ENCODE data around the gene SOS1. TPM values are rescaled to one million over a fixed set of nuclear protein-coding genes. Genes with fewer than 3 reads are reported as not detected.

Gene SOS1
- total and polyA plus RNA-seq, 2 donors (not counting 3 experiments of a cell fraction or from before 2014, with no cell fraction given) = 22.2 to 32.5 TPM

DNA sequence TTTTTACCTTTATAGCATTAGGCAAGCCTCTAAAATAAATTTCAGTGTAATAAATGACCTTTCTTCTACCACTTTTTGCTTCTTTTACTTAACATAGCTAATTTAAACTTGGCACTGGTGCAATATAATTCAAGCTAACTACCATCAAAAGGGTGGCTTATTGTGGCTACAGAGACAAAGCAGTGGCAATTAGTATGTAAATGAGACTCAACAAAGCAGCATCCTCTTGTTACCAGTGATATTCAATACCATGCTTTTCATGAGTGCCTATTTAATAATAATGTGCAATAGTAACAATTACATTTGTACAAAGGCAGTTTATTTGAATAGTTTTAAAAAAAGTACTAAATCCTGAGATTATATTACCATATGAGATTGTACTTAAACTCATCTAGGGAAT is 93.4 kb downstream of the SOS1 start:
- no peak overlapping the region for H3K4me2 ChIP-seq (ENCODE audit: insufficient read depth, low read length)

More for the DNA sequence above, 93.4 kb downstream of the SOS1 start:
- TF ChIP-seq FOS (IDR thresholded peaks at IDR 0.05; ENCODE audit: borderline replicate concordance, insufficient read depth, low read length) (no peak), JUN (IDR thresholded peaks at IDR 0.05; ENCODE audit: borderline replicate concordance, insufficient read depth, insufficient read length, low read depth) (no peak), POLR2A (IDR thresholded peaks at IDR 0.05; ENCODE audit: low read depth, low read length) (no peak), POLR2AphosphoS5 (IDR thresholded peaks at IDR 0.05; ENCODE audit: insufficient read depth, low read depth, low read length) (no peak), EZH2 (IDR thresholded peaks at IDR 0.05; ENCODE audit: borderline replicate concordance, low read depth, low read length, severe bottlenecking) (no peak), GATA2 (IDR thresholded peaks at IDR 0.05; ENCODE audit: insufficient read depth, insufficient read length, low read depth, low read length) (no peak), MYC (IDR thresholded peaks at IDR 0.05; ENCODE audit: low read depth, low read length) (no peak)
- TF ChIP-seq, protein P1, sequence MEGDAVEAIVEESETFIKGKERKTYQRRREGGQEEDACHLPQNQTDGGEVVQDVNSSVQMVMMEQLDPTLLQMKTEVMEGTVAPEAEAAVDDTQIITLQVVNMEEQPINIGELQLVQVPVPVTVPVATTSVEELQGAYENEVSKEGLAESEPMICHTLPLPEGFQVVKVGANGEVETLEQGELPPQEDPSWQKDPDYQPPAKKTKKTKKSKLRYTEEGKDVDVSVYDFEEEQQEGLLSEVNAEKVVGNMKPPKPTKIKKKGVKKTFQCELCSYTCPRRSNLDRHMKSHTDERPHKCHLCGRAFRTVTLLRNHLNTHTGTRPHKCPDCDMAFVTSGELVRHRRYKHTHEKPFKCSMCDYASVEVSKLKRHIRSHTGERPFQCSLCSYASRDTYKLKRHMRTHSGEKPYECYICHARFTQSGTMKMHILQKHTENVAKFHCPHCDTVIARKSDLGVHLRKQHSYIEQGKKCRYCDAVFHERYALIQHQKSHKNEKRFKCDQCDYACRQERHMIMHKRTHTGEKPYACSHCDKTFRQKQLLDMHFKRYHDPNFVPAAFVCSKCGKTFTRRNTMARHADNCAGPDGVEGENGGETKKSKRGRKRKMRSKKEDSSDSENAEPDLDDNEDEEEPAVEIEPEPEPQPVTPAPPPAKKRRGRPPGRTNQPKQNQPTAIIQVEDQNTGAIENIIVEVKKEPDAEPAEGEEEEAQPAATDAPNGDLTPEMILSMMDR (IDR thresholded peaks at IDR 0.05; ENCODE audit: extremely low read depth in 1 of 2, insufficient read depth in 1 of 2, low read depth in 1 of 2, low read length in 2 of 2) = no peak
- TF ChIP-seq, protein P2, sequence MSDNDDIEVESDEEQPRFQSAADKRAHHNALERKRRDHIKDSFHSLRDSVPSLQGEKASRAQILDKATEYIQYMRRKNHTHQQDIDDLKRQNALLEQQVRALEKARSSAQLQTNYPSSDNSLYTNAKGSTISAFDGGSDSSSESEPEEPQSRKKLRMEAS (IDR thresholded peaks at IDR 0.05; ENCODE audit: insufficient read depth, insufficient read length) = no peak
- Histone ChIP-seq H2AFZ (ENCODE audit: low read depth, low read length) (no peak overlapping the region), H3K27me3 (ENCODE audit: control insufficient read depth in 2 of 2, insufficient read depth in 2 of 2, low read length in 2 of 2) (no peaks in the 10 kb centered on the region), H3K4me3 (replicated peaks in 1 of 3; ENCODE audit: insufficient read depth in 1 of 3, low read depth in 1 of 3, low read length in 3 of 3) (no peak overlapping the region), H3K36me3 (ENCODE audit: control insufficient read depth in 2 of 2, extremely low read depth in 1 of 2, insufficient read depth in 2 of 2, low read length in 2 of 2) (peaks cover 2 to 5% of the 10 kb centered on the region in 2 experiments), H4K20me1 (replicated peaks; ENCODE audit: control insufficient read depth, extremely low read depth, insufficient read depth, low read length) (no peaks in the 10 kb centered on the region), H3K4me1 (ENCODE audit: control insufficient read depth, extremely low read depth, insufficient read depth, low read length) (peaks cover 8% of the 10 kb centered on the region), H3K9me1 (replicated peaks; ENCODE audit: control insufficient read depth, extremely low read depth, insufficient read depth, low read length) (no peaks in the 10 kb centered on the region), H3K79me2 (ENCODE audit: control insufficient read depth, insufficient read depth, low read length) (no peaks in the 10 kb centered on the region), H3K27ac (ENCODE audit: insufficient read depth, low read depth, low read length) (no peak overlapping the region), H3K9me3 (replicated peaks; ENCODE audit: control insufficient read depth, insufficient read depth, low read length) (no peaks in the 10 kb centered on the region), H3K9ac (replicated peaks; ENCODE audit: extremely low read depth, insufficient read depth, low read length) (no peak overlapping the region)
- ChIA-PET POLR2A (no interaction called here), CTCF (no interaction called here)
- FAIRE-seq = no peak
- intact Hi-C loops (cut with micrococcal nuclease) (no loop called here), dilution Hi-C loops (cut with MboI; ENCODE audit: extremely low pct_ligation_motif_present, low sequenced_read_pairs) (no loop called here)
- no TSS peak for BruUV-seq (replicated peaks)
- DNase-seq (ENCODE audit: low read depth, low spot score) = no peak
